ENCODE results near the gene RPTOR. TPM values are rescaled to one million over a fixed set of nuclear protein-coding genes. Genes with fewer than 3 reads are reported as not detected.

The RPTOR gene
- total and polyA plus RNA-seq, 2 donors (not counting 1 experiment from before 2014, with no cell fraction given) = 6.7 to 22.8 TPM

GRCh38 chr17:80852476-80853015 is 307.9 kb downstream of the RPTOR start:
- H3K79me2 ChIP-seq (ENCODE audit: control insufficient read depth, insufficient read depth, low read length) = no peaks in the 10 kb centered on the region
- TF ChIP-seq CTCF (conservative IDR thresholded peaks at IDR 0.05 in 1 of 2, IDR thresholded peaks at IDR 0.05 in 1 of 2; ENCODE audit: low read depth in 1 of 2, low read length in 2 of 2) = no peak
- no peak for TF ChIP-seq EZH2 (IDR thresholded peaks at IDR 0.05; ENCODE audit: low read length, missing control alignments)
- H3K27ac ChIP-seq (ENCODE audit: insufficient read depth, low read length) = no peak overlapping the region
- H3K9me3 ChIP-seq (ENCODE audit: control insufficient read depth, insufficient read depth, low read depth, low read length) = no peaks in the 10 kb centered on the region
- H3K4me2 ChIP-seq (ENCODE audit: extremely low read depth, insufficient read depth, low read length) = no peak overlapping the region
- no peak for DNase-seq (ENCODE audit: low read depth in 2 of 2)
- no peak overlapping the region for H2AFZ ChIP-seq (ENCODE audit: low read length)
- peaks cover 2% of the 10 kb centered on the region for H3K36me3 ChIP-seq (ENCODE audit: control insufficient read depth, insufficient read depth, low read length)
- H3K27me3 ChIP-seq (ENCODE audit: control insufficient read depth, insufficient read depth, low read length) = no peaks in the 10 kb centered on the region
- no peak overlapping the region for H3K4me3 ChIP-seq (replicated peaks in 1 of 4; ENCODE audit: control extremely low read depth in 1 of 4, insufficient read depth in 1 of 4, low read depth in 3 of 4, low read length in 4 of 4)
- H4K20me1 ChIP-seq (ENCODE audit: control insufficient read depth, extremely low read depth, insufficient read depth, low read length) = no peaks in the 10 kb centered on the region
- H3K9ac ChIP-seq (ENCODE audit: insufficient read depth, low read length) = no peak overlapping the region
- H3K4me1 ChIP-seq (ENCODE audit: control insufficient read depth, extremely low read depth, insufficient read depth, low read length) = peaks cover 14% of the 10 kb centered on the region

GRCh38 chr17:80853076-80853475 is 308.4 kb downstream of the RPTOR start:
- no peak for DNase-seq (ENCODE audit: low read depth in 2 of 2)
- peaks cover 15% of the 10 kb centered on the region for H3K4me1 ChIP-seq (ENCODE audit: control insufficient read depth, extremely low read depth, insufficient read depth, low read length)
- H3K27me3 ChIP-seq (ENCODE audit: control insufficient read depth, insufficient read depth, low read length) = no peaks in the 10 kb centered on the region
- no peaks in the 10 kb centered on the region for H3K79me2 ChIP-seq (ENCODE audit: control insufficient read depth, insufficient read depth, low read length)
- no peak overlapping the region for H3K4me2 ChIP-seq (ENCODE audit: extremely low read depth, insufficient read depth, low read length)
- no peak overlapping the region for H2AFZ ChIP-seq (ENCODE audit: low read length)
- no peaks in the 10 kb centered on the region for H4K20me1 ChIP-seq (ENCODE audit: control insufficient read depth, extremely low read depth, insufficient read depth, low read length)
- peaks cover 2% of the 10 kb centered on the region for H3K36me3 ChIP-seq (ENCODE audit: control insufficient read depth, insufficient read depth, low read length)
- H3K27ac ChIP-seq (ENCODE audit: insufficient read depth, low read length) = peak overlapping the region; percentile 20
- no peak overlapping the region for H3K4me3 ChIP-seq (replicated peaks in 1 of 4; ENCODE audit: control extremely low read depth in 1 of 4, insufficient read depth in 1 of 4, low read depth in 3 of 4, low read length in 4 of 4)
- H3K9me3 ChIP-seq (ENCODE audit: control insufficient read depth, insufficient read depth, low read depth, low read length) = no peaks in the 10 kb centered on the region
- TF ChIP-seq CTCF (conservative IDR thresholded peaks at IDR 0.05 in 1 of 2, IDR thresholded peaks at IDR 0.05 in 1 of 2; ENCODE audit: low read depth in 1 of 2, low read length in 2 of 2) (no peak), EZH2 (IDR thresholded peaks at IDR 0.05; ENCODE audit: low read length, missing control alignments) (no peak)
- no peak overlapping the region for H3K9ac ChIP-seq (ENCODE audit: insufficient read depth, low read length)

GRCh38 chr17:80854220-80854619 is 309.6 kb downstream of the RPTOR start:
- Histone ChIP-seq H3K4me1 (ENCODE audit: control insufficient read depth, extremely low read depth, insufficient read depth, low read length) (peaks cover 26% of the 10 kb centered on the region), H3K4me2 (ENCODE audit: extremely low read depth, insufficient read depth, low read length) (no peak overlapping the region), H3K9me3 (ENCODE audit: control insufficient read depth, insufficient read depth, low read depth, low read length) (no peaks in the 10 kb centered on the region), H3K79me2 (ENCODE audit: control insufficient read depth, insufficient read depth, low read length) (no peaks in the 10 kb centered on the region), H3K27ac (ENCODE audit: insufficient read depth, low read length) (peak overlapping the region; percentile 44), H3K4me3 (replicated peaks in 1 of 4; ENCODE audit: control extremely low read depth in 1 of 4, insufficient read depth in 1 of 4, low read depth in 3 of 4, low read length in 4 of 4) (no peak overlapping the region), H2AFZ (ENCODE audit: low read length) (no peak overlapping the region), H4K20me1 (ENCODE audit: control insufficient read depth, extremely low read depth, insufficient read depth, low read length) (no peaks in the 10 kb centered on the region), H3K36me3 (ENCODE audit: control insufficient read depth, insufficient read depth, low read length) (peaks cover 2% of the 10 kb centered on the region), H3K27me3 (ENCODE audit: control insufficient read depth, insufficient read depth, low read length) (no peaks in the 10 kb centered on the region), H3K9ac (ENCODE audit: insufficient read depth, low read length) (no peak overlapping the region)
- TF ChIP-seq CTCF (conservative IDR thresholded peaks at IDR 0.05 in 1 of 2, IDR thresholded peaks at IDR 0.05 in 1 of 2; ENCODE audit: low read depth in 1 of 2, low read length in 2 of 2) (no peak), EZH2 (IDR thresholded peaks at IDR 0.05; ENCODE audit: low read length, missing control alignments) (no peak)
- no peak for DNase-seq (ENCODE audit: low read depth in 2 of 2)
